ACC112 (cell line): ENCODE results near the gene SNX25.

Experiments
- H2AFZ ChIP-seq: fragments of 200-600 bp; sonication (generic); one replicate; pipeline ENCODE4 v1.6.0; 2017; ENCODE audit warnings: antibody characterized with exemption, low read length; ENCODE audit not compliant: unreplicated experiment
- H3K27ac ChIP-seq: fragments of 200-600 bp; sonication (generic); 2 replicates; pipeline ENCODE4 v1.5.1; 2014; ENCODE audit warnings: low read depth, mild to moderate bottlenecking, antibody characterized with exemption, low read length, moderate library complexity
- H3K27me3 ChIP-seq: fragments of 200-600 bp; sonication (generic); 2 replicates; pipeline ENCODE4 v1.6.1; 2014; ENCODE audit warnings: mild to moderate bottlenecking, antibody characterized with exemption, low read length, moderate library complexity, mixed read lengths; ENCODE audit not compliant: insufficient read depth
- H3K36me3 ChIP-seq: fragments of 200-600 bp; sonication (generic); 2 replicates; pipeline ENCODE4 v1.6.1; 2016; ENCODE audit warnings: mild to moderate bottlenecking, antibody characterized with exemption, low read length, moderate library complexity, mixed read lengths; ENCODE audit not compliant: insufficient read depth
- H3K4me1 ChIP-seq: fragments of 200-600 bp; sonication (generic); one replicate; pipeline ENCODE4 v1.6.1; 2016; ENCODE audit warnings: low read length, mixed read lengths; ENCODE audit not compliant: insufficient read depth, unreplicated experiment, control insufficient read depth
- H3K4me3 ChIP-seq: fragments of 200-600 bp; sonication (generic); 2 replicates; pipeline ENCODE4 v1.5.1; 2014; ENCODE audit warnings: mild to moderate bottlenecking, low read depth, low read length
- H3K79me2 ChIP-seq: fragments of 200-600 bp; sonication (generic); one replicate; pipeline ENCODE4 v1.6.0; 2016; ENCODE audit warnings: low read length; ENCODE audit not compliant: control insufficient read depth, unreplicated experiment, insufficient read depth

SNX25 gene

DNA sequence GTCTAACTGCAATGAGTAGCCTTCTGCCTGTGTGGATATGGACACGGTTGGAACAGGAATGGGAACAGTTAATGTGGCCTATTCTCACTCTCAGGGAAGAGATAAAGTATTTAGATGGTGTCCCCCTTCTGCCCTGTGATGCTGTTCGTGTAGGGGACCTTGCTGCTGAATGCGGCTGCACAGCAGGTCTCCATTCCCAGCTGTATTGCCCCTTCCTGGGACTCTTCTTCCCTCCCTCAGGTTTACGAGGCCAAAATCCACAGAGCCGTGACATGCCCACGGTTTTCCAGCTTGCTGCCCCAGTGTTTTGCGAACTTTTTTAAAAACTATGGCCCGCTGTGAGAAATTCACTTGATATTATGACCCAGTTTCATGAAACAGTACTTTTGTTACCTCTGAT, 50.3 kb downstream of the SNX25 start:
- Histone ChIP-seq H3K27ac (no peak overlapping the region), H2AFZ (no peak overlapping the region), H3K79me2 (no peaks in the 10 kb centered on the region), H3K36me3 (no peaks in the 10 kb centered on the region), H3K4me3 (no peak overlapping the region), H3K4me1 (peaks cover 32% of the 10 kb centered on the region), H3K27me3 (no peaks in the 10 kb centered on the region)

DNA sequence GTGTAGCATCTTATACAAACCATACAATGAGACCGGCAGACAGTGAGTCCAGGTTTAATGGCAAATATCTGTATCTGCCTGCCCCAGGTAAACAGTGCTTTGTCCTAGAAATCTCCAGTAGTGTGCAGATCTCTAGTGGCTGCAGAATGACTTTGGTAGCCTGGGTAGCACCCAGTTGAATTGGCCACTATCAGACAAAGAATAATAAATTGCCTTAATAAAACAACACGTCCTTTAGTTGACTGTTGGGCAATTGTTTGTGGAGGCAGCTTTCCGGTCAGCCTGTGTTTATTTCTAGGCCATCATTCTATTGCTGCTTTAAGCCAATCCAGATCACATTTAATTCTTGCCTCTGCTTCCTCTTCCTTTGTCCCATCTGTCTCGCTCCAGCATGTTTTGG, 52.5 kb downstream of the SNX25 start:
- H3K79me2 ChIP-seq = no peaks in the 10 kb centered on the region
- H3K27me3 ChIP-seq = no peaks in the 10 kb centered on the region
- no peak overlapping the region for H3K27ac ChIP-seq
- no peak overlapping the region for H3K4me3 ChIP-seq
- no peaks in the 10 kb centered on the region for H3K36me3 ChIP-seq
- H3K4me1 ChIP-seq = peaks cover 26% of the 10 kb centered on the region
- H2AFZ ChIP-seq = no peak overlapping the region

DNA sequence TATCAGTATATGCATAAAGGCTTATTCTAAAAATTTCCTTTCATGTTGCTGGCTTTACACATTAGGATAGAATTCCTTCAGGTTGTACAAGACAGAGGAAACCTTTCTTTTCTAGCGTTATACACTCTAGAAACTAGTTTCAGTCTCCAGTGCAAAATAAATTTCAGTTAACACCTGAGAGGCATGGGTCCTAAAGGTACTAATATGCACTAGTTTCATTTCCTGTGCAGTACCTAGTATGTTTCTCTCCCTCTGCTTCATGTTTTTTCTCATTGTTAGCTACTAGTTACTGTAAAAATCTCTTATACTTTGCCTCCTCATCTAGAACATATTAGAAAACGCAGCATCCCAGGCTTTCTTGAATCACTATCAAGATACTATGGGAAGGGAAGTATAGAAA, 54.0 kb downstream of the SNX25 start:
- Histone ChIP-seq H3K4me3 (no peak overlapping the region), H3K4me1 (peaks cover 18% of the 10 kb centered on the region), H2AFZ (no peak overlapping the region), H3K36me3 (no peaks in the 10 kb centered on the region), H3K27ac (no peak overlapping the region), H3K27me3 (no peaks in the 10 kb centered on the region), H3K79me2 (no peaks in the 10 kb centered on the region)

DNA sequence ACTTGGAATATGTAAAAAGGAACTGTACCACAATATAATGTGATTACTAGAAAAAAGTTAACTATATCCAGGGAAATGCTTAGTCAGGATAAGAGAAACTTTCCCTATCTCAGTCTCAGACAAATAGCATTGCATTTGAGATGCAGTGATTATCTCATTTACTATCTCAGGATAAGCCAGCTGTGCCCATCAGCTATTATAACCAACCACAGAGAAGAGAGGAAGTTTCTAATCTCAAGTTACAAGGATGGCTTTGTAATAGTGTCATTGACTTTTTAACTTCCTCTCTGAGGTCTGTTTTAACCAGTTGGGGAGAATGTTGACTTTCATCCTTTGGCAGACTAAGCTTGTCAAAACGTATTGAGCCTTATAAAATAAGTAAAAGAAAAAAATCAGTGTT, 56.5 kb downstream of the SNX25 start:
- Histone ChIP-seq H3K27ac (no peak overlapping the region), H3K27me3 (no peaks in the 10 kb centered on the region), H3K4me3 (no peak overlapping the region), H3K36me3 (no peaks in the 10 kb centered on the region), H3K79me2 (no peaks in the 10 kb centered on the region), H2AFZ (no peak overlapping the region), H3K4me1 (peaks cover 8% of the 10 kb centered on the region)

DNA sequence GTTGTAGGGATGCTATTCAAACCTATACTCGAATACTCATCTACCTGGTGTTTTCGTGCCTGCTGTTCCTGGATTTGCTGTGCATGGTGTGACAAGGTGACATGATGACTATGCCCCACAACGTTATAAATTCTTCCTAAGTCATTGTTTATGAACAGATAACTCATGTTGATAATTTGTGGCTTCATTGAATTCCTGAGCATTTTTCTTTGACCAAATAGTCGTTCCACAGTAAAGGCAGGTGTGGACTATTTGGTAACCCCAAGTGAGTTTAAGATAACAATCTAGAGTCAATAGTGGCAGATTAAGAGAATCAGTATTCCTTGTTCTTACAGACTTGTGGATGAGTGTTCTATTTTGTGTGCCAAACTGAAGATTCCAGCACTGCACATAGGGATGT, 59.9 kb downstream of the SNX25 start:
- Histone ChIP-seq H3K4me3 (no peak overlapping the region), H3K27ac (no peak overlapping the region), H3K27me3 (no peaks in the 10 kb centered on the region), H2AFZ (no peak overlapping the region), H3K4me1 (peaks cover 8% of the 10 kb centered on the region), H3K79me2 (no peaks in the 10 kb centered on the region), H3K36me3 (no peaks in the 10 kb centered on the region)

DNA sequence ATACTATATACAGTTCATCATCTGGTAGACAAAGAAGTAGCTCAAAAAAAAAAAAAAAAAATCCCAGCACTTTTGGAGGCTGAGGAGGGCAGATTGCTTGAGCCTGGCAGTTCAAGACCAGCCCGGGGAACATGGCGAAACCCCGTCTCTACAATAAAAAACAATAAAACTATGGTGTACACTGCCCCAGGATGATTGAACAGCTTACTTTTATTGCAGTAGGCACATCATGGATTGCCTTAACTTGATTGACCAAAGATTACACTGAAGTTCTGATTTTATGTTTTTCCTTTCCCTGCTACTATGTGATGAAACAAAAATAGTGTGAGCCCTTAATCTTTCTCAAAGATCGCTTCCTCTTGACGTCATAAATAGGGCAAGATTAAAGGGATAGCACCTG, 60.6 kb downstream of the SNX25 start:
- H3K27me3 ChIP-seq = no peaks in the 10 kb centered on the region
- no peaks in the 10 kb centered on the region for H3K79me2 ChIP-seq
- no peak overlapping the region for H2AFZ ChIP-seq
- no peaks in the 10 kb centered on the region for H3K36me3 ChIP-seq
- no peak overlapping the region for H3K4me3 ChIP-seq
- H3K4me1 ChIP-seq = peaks cover 15% of the 10 kb centered on the region
- no peak overlapping the region for H3K27ac ChIP-seq

DNA sequence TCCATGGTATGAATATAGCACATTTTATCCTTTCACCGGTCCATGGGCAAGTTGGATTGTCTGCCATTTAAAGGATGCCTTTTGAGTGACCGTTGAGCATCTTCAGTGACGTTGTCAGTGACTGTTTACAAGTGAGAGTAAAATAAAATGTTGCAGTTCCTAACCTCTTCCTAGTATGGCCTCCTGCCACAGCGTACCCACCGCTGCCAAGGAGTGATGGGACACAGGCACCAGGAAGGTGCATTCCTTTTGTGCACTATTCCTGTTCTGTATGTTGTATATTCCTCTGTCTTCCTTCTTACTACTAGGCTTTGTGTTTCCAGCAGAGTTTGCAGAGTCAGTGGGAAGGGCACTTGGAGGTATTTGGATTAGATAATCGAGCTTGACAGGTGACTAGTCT, 61.5 kb downstream of the SNX25 start:
- H2AFZ ChIP-seq = no peak overlapping the region
- H3K36me3 ChIP-seq = no peaks in the 10 kb centered on the region
- no peaks in the 10 kb centered on the region for H3K79me2 ChIP-seq
- H3K4me3 ChIP-seq = no peak overlapping the region
- H3K4me1 ChIP-seq = peaks cover 20% of the 10 kb centered on the region
- no peak overlapping the region for H3K27ac ChIP-seq
- no peaks in the 10 kb centered on the region for H3K27me3 ChIP-seq

DNA sequence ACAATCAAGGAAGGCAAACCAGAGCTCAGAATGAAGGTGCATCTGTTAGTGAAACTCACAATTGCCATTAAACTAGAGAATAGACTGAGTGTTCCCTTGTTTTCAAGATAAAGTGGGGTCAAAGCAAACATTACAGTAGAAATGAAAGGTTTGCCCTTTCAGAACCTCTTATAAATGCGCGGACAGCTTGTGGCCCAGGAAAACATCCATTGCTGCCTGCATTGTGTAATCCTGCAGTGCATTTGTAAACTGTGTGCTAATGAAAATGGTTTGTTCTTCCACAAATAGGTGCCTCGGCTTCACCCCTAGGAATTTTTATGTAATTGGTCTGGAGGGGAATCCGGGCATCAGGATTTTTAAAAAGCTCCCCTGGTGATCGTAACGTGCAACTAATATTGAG, 62.8 kb downstream of the SNX25 start:
- no peaks in the 10 kb centered on the region for H3K36me3 ChIP-seq
- H3K79me2 ChIP-seq = no peaks in the 10 kb centered on the region

DNA sequence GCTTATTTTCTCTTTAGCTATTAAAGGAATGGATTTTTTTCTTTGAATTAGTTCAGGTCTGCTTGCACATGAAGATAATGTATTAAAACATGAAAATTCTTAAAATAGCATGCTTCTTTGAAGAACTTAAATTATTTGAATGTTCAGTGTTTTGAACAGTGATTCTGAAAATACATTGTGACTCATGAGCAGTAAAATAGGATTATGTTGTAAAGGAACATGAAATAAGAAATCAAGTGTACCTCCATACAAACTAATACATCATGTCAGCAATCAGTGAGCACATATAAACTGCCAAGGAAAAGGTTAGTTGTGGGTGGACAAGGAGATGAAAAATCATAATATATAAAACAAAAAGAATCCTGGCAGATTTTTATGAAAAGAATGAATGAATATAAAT, 66.1 kb downstream of the SNX25 start:
- peaks cover 23% of the 10 kb centered on the region for H3K4me1 ChIP-seq
- peak overlapping the region; percentile 68 for H3K27ac ChIP-seq
- 0 out of 2 replicates have a peak overlapping the region, but pooled peaks have one; percentile 35 for H3K4me3 ChIP-seq
- H3K36me3 ChIP-seq = no peaks in the 10 kb centered on the region
- no peaks in the 10 kb centered on the region for H3K79me2 ChIP-seq
- H2AFZ ChIP-seq = no peak overlapping the region
- no peaks in the 10 kb centered on the region for H3K27me3 ChIP-seq

More for the DNA sequence above, 62.8 kb downstream of the SNX25 start:
- peaks cover 23% of the 10 kb centered on the region for H3K4me1 ChIP-seq
- no peak overlapping the region for H3K4me3 ChIP-seq
- H3K27ac ChIP-seq = no peak overlapping the region
- no peak overlapping the region for H2AFZ ChIP-seq
- no peaks in the 10 kb centered on the region for H3K27me3 ChIP-seq

DNA sequence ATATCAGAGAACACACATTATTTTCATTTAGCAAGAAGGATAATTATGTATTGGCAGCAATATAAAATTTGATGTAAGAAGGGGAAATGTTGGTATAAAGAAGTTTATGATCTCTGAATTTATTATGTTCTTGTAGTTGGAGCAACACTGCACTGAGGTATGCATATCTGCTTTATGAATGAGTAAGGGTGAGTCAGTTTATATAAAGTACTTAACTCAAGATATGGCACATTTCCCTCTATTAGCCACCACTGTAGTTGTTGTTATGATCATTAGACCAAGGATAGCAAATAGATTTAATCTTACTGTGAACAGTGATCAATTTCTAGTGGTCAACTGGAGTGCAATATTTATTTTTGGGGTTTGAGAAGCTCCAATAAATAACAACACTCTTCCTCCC, 66.6 kb downstream of the SNX25 start:
- Histone ChIP-seq H3K4me3 (peak overlapping the region; percentile 35; the same call in 1 of the 2 replicates), H2AFZ (no peak overlapping the region), H3K4me1 (peaks cover 23% of the 10 kb centered on the region), H3K27me3 (no peaks in the 10 kb centered on the region), H3K79me2 (no peaks in the 10 kb centered on the region), H3K36me3 (no peaks in the 10 kb centered on the region), H3K27ac (peak overlapping the region; percentile 68)

DNA sequence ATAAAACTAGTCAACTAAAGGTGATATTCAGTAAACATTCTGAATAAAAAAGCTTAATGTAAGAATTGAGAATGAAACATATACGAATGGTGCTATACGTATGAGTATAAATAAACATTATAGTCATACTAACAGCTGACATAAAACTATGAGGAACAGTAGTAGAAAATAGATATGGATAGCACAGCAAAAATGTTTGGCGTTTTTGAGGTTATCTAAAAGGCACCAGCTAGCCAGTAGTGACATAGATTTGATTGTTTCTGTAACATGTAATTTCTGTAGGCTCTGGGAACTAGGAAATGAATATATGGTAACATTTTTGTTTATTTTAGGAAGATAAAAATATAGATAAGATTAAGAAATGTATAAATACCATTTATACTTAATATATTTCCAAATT, 69.3 kb downstream of the SNX25 start:
- peaks cover 36% of the 10 kb centered on the region for H3K4me1 ChIP-seq
- H3K36me3 ChIP-seq = no peaks in the 10 kb centered on the region
- no peak overlapping the region for H3K4me3 ChIP-seq
- no peak overlapping the region for H2AFZ ChIP-seq
- H3K27me3 ChIP-seq = no peaks in the 10 kb centered on the region
- H3K79me2 ChIP-seq = no peaks in the 10 kb centered on the region
- no peak overlapping the region for H3K27ac ChIP-seq
